ENCODE results near the gene PHLDA1.

DNA sequence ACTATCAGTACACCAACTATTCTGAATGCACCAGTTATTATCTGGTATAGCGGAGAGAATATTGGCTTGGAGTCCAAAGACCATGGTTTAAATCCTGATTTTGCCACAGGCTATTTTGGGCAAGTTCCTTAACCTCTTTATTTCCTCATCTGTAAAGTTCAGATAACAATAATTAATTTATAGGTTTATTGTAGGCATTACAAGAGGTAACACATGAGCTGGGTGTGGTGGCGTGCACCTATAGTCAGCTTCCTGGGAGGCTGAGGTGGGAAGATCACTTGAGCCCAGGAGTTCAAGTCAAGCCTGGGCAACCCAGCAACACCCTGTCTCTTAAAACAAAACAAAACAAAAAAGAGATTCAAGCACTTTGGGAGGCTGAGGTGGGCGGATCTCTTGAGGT lies 23.1 kb downstream of the PHLDA1 start:
- TF ChIP-seq, protein P1, sequence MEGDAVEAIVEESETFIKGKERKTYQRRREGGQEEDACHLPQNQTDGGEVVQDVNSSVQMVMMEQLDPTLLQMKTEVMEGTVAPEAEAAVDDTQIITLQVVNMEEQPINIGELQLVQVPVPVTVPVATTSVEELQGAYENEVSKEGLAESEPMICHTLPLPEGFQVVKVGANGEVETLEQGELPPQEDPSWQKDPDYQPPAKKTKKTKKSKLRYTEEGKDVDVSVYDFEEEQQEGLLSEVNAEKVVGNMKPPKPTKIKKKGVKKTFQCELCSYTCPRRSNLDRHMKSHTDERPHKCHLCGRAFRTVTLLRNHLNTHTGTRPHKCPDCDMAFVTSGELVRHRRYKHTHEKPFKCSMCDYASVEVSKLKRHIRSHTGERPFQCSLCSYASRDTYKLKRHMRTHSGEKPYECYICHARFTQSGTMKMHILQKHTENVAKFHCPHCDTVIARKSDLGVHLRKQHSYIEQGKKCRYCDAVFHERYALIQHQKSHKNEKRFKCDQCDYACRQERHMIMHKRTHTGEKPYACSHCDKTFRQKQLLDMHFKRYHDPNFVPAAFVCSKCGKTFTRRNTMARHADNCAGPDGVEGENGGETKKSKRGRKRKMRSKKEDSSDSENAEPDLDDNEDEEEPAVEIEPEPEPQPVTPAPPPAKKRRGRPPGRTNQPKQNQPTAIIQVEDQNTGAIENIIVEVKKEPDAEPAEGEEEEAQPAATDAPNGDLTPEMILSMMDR (IDR thresholded peaks at IDR 0.05): no peak
- no peak for TF ChIP-seq POLR2AphosphoS5 (IDR thresholded peaks at IDR 0.05)
- TF ChIP-seq POLR2A (IDR thresholded peaks at IDR 0.05): no peak
- no peak for TF ChIP-seq EP300 (IDR thresholded peaks at IDR 0.05)
